B cell (primary cell): ENCODE results near the gene TBC1D2B. TPM values are rescaled to one million over a fixed set of nuclear protein-coding genes. Genes with fewer than 3 reads are reported as not detected.
"Not testable (repeated sequence)": the region's sequence is repeated elsewhere in the genome, so short reads cannot be mapped to it uniquely, and the experiment has no call there.

Source experiments
- ATAC-seq: fragments of 200-7000 bp; cut with Tn5 transposase; one replicate; pipeline ENCODE4 v1.10.0; 2021; ENCODE audit warnings: low read depth, mild to moderate bottlenecking, moderate number of reproducible peaks, moderate library complexity
- CTCF ChIA-PET: fragments of 350-600 bp; sonication (Branson Sonifier 250); formaldehyde crosslinking; loops from one replicate; lab custom pipeline; 2021; ENCODE audit warnings: antibody characterized with exemption, inconsistent platforms; lab: Charles Lee
- POLR2A ChIA-PET: fragments of 350-600 bp; sonication (Branson Sonifier 250); formaldehyde crosslinking; loops from one replicate; lab custom pipeline; 2021; ENCODE audit warnings: antibody characterized with exemption; lab: Charles Lee
- DNase-seq: peaks from one replicate; pipeline ENCODE4 v3.0.0; 2013
- H2AFZ ChIP-seq: 2 replicates; pipeline ENCODE4 v1.6.1; 2012; ENCODE audit warnings: mild to moderate bottlenecking, low read depth, low read length; ENCODE audit not compliant: insufficient read depth, poor library complexity, severe bottlenecking
- H3K27ac ChIP-seq, 2 donors: 1 replicate in 1 of 2; 2 replicates in 1 of 2; pipeline ENCODE4 v1.5.1; 2012 to 2013; ENCODE audit warnings: low read length in 2 of 2, mild to moderate bottlenecking in 2 of 2, moderate library complexity in 1 of 2
- H3K27me3 ChIP-seq, 4 experiments: fragments of 200-600 bp in 1 of 4; sonication (generic) in 1 of 4; replicated peaks in 1 of 4; 1 replicate in 2 of 4; 2 replicates in 2 of 4; pipeline versions ENCODE4 v1.6.1 to v1.7.0; 2013 to 2016; ENCODE audit warnings: low read length in 3 of 4, mild to moderate bottlenecking in 2 of 4, mixed read lengths in 1 of 4, moderate library complexity in 1 of 4; ENCODE audit not compliant: insufficient read depth in 4 of 4, control insufficient read depth in 3 of 4; ENCODE audit errors: control extremely low read depth in 1 of 4
- H3K36me3 ChIP-seq, 2 experiments: replicated peaks in 1 of 2; 1 replicate in 1 of 2; 2 replicates in 1 of 2; pipeline versions ENCODE4 v1.6.1 to v1.7.1; 2013; ENCODE audit warnings: low read length in 1 of 2; ENCODE audit not compliant: insufficient read depth in 2 of 2, control insufficient read depth in 1 of 2; ENCODE audit errors: control extremely low read depth in 1 of 2, extremely low read depth in 1 of 2
- H3K4me1 ChIP-seq, 2 donors: fragments of 200-600 bp in 1 of 2; sonication (generic) in 1 of 2; 1 replicate in 1 of 2; 2 replicates in 1 of 2; pipeline versions ENCODE4 v1.5.1 to v1.6.1; 2013 to 2017; ENCODE audit warnings: low read length in 2 of 2; ENCODE audit not compliant: control insufficient read depth in 2 of 2, insufficient read depth in 2 of 2
- H3K4me2 ChIP-seq: replicated peaks from 2 replicates; pipeline ENCODE3; 2012; ENCODE audit warnings: mild to moderate bottlenecking, low read depth, low read length; ENCODE audit not compliant: poor library complexity, severe bottlenecking
- H3K4me3 ChIP-seq, 5 experiments: fragments of 200-600 bp in 1 of 5; sonication (generic) in 1 of 5; 1 replicate in 3 of 5; 2 replicates in 2 of 5; pipeline versions ENCODE4 v1.5.1 to v1.7.0; 2011 to 2016; ENCODE audit warnings: low read length in 4 of 5, mild to moderate bottlenecking in 4 of 5, low read depth in 2 of 5, control low read depth in 1 of 5, moderate library complexity in 1 of 5; ENCODE audit not compliant: insufficient read depth in 1 of 5; ENCODE audit errors: control extremely low read depth in 1 of 5, extremely low read depth in 1 of 5
- H3K79me2 ChIP-seq: fragments of 200-600 bp; sonication (generic); one replicate; pipeline ENCODE4 v1.6.0; 2016; ENCODE audit warnings: low read length; ENCODE audit not compliant: control insufficient read depth, insufficient read depth
- H3K9ac ChIP-seq: fragments of 200-600 bp; sonication (generic); 2 replicates; pipeline ENCODE4 v1.6.1; 2017; ENCODE audit warnings: mild to moderate bottlenecking, low read length, moderate library complexity
- H3K9me3 ChIP-seq, 3 donors: one replicate each; pipeline versions ENCODE4 v1.6.1 to v1.7.1; 2013; ENCODE audit warnings: low read length in 2 of 3; ENCODE audit not compliant: control insufficient read depth in 2 of 3, insufficient read depth in 1 of 3; ENCODE audit errors: control extremely low read depth in 1 of 3
- H4K20me1 ChIP-seq: 2 replicates; pipeline ENCODE4 v1.6.0; 2012; ENCODE audit warnings: mild to moderate bottlenecking, low read length; ENCODE audit not compliant: insufficient read depth, control insufficient read depth, poor library complexity, severe bottlenecking
- H3K27ac Mint-ChIP-seq: one replicate; pipeline ENCODE4 v1.8.0; 2021; ENCODE audit warnings: mixed read lengths
- H3K27me3 Mint-ChIP-seq: one replicate; pipeline ENCODE4 v1.8.0; 2021; ENCODE audit warnings: mixed read lengths
- H3K4me1 Mint-ChIP-seq: one replicate; pipeline ENCODE4 v1.8.0; 2021; ENCODE audit warnings: mixed read lengths
- H3K4me3 Mint-ChIP-seq: one replicate; pipeline ENCODE4 v1.8.0; 2021; ENCODE audit warnings: mixed read lengths
- H3K9me3 Mint-ChIP-seq: one replicate; pipeline ENCODE4 v1.8.0; 2022; ENCODE audit warnings: mixed read lengths; ENCODE audit not compliant: insufficient read depth
- EZH2 ChIP-seq: IDR thresholded peaks from 2 replicates; pipeline ENCODE4 v1.6.1; 2012; ENCODE audit warnings: borderline replicate concordance, low read depth, mild to moderate bottlenecking, moderate library complexity, low read length; ENCODE audit not compliant: insufficient read depth, poor library complexity, severe bottlenecking
- WGBS: methylation state at CpG from one replicate; pipeline ENCODE4 v1.1.5; 2013; ENCODE audit warnings: missing lambda C conversion rate; ENCODE audit not compliant: insufficient coverage; 5-methylcytosine and 5-hydroxymethylcytosine counted together
- intact Hi-C: fragments of 100-400 bp; cut with micrococcal nuclease; formaldehyde crosslinking; loops from one replicate; pipeline ENCODE4 v1.10.0; 2022
- polyA plus RNA-seq: library from polyadenylated mRNA; depleted of rRNA; stranded (reverse); fragments of >200 nt; gene quantifications from 2 replicates; pipeline ENCODE4 v1.2.3, GENCODE V29; 2012
- total RNA-seq, 2 donors: library from RNA; stranded (reverse); fragments of 120-200 nt in 1 of 2; gene quantifications; 1 replicate in 1 of 2; 2 replicates in 1 of 2; pipeline versions ENCODE4 v1.2.3 to v1.2.4, GENCODE V29; 2013 to 2022
- TF ChIP-seq, protein P1 (sequence below): fragments of 200-600 bp; IDR thresholded peaks from one replicate; pipeline ENCODE4 v1.8.0; 2022; ENCODE audit warnings: antibody characterized with exemption, mild to moderate bottlenecking

TBC1D2B gene
- total and polyA plus RNA-seq, 2 donors (not counting 1 experiment from before 2014, with no cell fraction given): 8.5 to 26.1 TPM

DNA sequence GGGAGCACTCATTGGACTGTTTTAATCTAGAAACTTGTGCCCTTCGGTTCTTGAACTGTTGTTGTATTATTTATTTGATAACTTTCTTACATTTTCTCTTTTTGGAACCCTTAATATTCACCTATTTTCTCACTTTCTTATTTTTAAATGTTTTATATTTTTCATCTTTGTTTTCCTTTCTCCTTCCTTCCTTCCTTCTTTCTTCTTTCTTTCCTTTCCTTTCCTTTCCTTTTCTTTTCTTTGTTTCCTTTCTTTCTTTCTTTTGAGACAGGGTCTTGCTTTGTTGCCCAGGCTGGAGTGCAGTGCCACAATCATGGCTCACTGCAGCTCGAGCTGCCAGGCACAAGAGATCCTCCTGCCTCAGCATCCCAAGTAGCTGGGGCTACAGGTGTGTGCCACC, 108.5 kb downstream of the TBC1D2B start:
- no peak for DNase-seq
- POLR2A ChIA-PET: no interaction called here
- H3K27ac ChIP-seq: no peak overlapping the region
- no peak overlapping the region for H3K4me2 ChIP-seq
- no peak overlapping the region for H3K9ac ChIP-seq
- Mint-ChIP-seq H3K4me1 (peaks cover 4% of the 10 kb centered on the region), H3K4me3 (no peak overlapping the region), H3K27ac (no peak overlapping the region), H3K27me3 (no peaks in the 10 kb centered on the region), H3K9me3 (no peaks in the 10 kb centered on the region)
- H3K79me2 ChIP-seq: no peaks in the 10 kb centered on the region
- no peaks in the 10 kb centered on the region for H3K36me3 ChIP-seq
- H3K27me3 ChIP-seq: no peaks in the 10 kb centered on the region
- no peaks in the 10 kb centered on the region for H4K20me1 ChIP-seq
- CTCF ChIA-PET: interaction anchor here (0.7 to 6.9 kb wide), 8 partner anchors 10 to 271 kb away, joined by 3 to 236 read pairs (median 6); no protein-coding TSS in a partner anchor
- H3K4me3 ChIP-seq: no peak overlapping the region
- no peaks in the 10 kb centered on the region for H3K9me3 ChIP-seq
- no peak for ATAC-seq
- TF ChIP-seq, protein P1, sequence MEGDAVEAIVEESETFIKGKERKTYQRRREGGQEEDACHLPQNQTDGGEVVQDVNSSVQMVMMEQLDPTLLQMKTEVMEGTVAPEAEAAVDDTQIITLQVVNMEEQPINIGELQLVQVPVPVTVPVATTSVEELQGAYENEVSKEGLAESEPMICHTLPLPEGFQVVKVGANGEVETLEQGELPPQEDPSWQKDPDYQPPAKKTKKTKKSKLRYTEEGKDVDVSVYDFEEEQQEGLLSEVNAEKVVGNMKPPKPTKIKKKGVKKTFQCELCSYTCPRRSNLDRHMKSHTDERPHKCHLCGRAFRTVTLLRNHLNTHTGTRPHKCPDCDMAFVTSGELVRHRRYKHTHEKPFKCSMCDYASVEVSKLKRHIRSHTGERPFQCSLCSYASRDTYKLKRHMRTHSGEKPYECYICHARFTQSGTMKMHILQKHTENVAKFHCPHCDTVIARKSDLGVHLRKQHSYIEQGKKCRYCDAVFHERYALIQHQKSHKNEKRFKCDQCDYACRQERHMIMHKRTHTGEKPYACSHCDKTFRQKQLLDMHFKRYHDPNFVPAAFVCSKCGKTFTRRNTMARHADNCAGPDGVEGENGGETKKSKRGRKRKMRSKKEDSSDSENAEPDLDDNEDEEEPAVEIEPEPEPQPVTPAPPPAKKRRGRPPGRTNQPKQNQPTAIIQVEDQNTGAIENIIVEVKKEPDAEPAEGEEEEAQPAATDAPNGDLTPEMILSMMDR: no peak
- no peak for TF ChIP-seq EZH2
- intact Hi-C loops: no loop called here
- no peak overlapping the region for H2AFZ ChIP-seq
- H3K4me1 ChIP-seq: no peaks in the 10 kb centered on the region
- WGBS: no CpG with 5 or more reads among the region's 2 CpGs

DNA sequence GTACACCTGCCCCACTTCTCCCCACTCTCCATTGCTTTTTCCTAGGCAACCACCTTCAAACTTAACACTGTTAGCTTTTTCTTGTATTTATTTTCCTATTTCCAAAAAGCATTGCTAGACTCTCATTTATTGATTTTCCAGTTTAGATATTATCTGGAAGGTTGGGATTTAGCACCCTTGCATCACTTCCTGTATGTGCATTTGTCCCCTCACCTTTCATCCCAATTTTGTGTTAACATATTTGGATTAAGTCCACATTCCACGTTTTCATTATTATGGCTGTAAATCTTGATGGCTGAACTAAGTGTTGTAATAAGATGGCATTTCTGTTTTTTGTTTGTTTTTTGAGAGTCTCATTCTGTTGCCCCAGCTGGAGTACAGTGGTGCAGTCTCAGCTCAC, 109.7 kb downstream of the TBC1D2B start:
- no peak overlapping the region for H3K4me3 ChIP-seq
- POLR2A ChIA-PET: no interaction called here
- no peaks in the 10 kb centered on the region for H3K79me2 ChIP-seq
- Mint-ChIP-seq H3K27me3 (peaks cover 4% of the 10 kb centered on the region), H3K4me1 (peaks cover 4% of the 10 kb centered on the region), H3K9me3 (no peaks in the 10 kb centered on the region), H3K27ac (no peak overlapping the region), H3K4me3 (no peak overlapping the region)
- WGBS: no CpG with 5 or more reads among the region's 1 CpG
- H2AFZ ChIP-seq: no peak overlapping the region
- H3K9ac ChIP-seq: no peak overlapping the region
- intact Hi-C loops: loop anchor here (1.0 kb wide), 3 partner anchors 27 to 228 kb away; no protein-coding TSS in a partner anchor
- ATAC-seq: no peak
- no peaks in the 10 kb centered on the region for H3K9me3 ChIP-seq
- no peak overlapping the region for H3K27ac ChIP-seq
- TF ChIP-seq, protein P1: no peak
- no peak for TF ChIP-seq EZH2
- DNase-seq: no peak
- CTCF ChIA-PET: interaction anchor here (0.7 to 6.9 kb wide), 16 partner anchors 9 to 272 kb away, joined by 3 to 236 read pairs (median 5); no protein-coding TSS in a partner anchor
- H4K20me1 ChIP-seq: no peaks in the 10 kb centered on the region
- no peaks in the 10 kb centered on the region for H3K4me1 ChIP-seq
- no peaks in the 10 kb centered on the region for H3K27me3 ChIP-seq
- H3K36me3 ChIP-seq: no peaks in the 10 kb centered on the region
- H3K4me2 ChIP-seq: no peak overlapping the region

DNA sequence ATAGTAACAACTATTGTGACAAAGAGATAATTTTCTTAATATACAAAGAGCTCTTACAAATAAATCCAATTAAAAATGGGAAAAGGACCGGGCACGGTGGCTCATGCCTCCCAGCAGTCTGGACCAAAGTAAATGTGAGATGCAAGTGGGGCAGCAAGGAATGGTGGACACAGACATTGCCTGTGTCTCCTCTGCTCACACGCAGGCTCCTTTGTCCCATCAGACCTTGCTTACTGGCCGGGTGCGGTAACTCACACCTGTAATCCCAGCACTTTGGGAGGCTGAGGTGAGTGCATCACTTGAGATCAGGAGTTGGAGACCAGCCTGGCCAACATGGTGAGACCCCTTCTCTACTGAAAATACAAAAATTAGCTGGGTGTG, 110.3 kb downstream of the TBC1D2B start:
- H3K4me3 Mint-ChIP-seq, H3K9me3 ChIP-seq, H3K27me3 ChIP-seq, H3K27ac ChIP-seq, H3K4me1 ChIP-seq, DNase-seq, H3K9me3 Mint-ChIP-seq, H3K4me1 Mint-ChIP-seq, H3K9ac ChIP-seq, H3K4me2 ChIP-seq, ATAC-seq, H3K79me2 ChIP-seq, H2AFZ ChIP-seq, H3K4me3 ChIP-seq, POLR2A ChIA-PET, H3K27ac Mint-ChIP-seq, H4K20me1 ChIP-seq, H3K27me3 Mint-ChIP-seq, H3K36me3 ChIP-seq: not testable (repeated sequence)
- WGBS: 93% methylated on average over 2 of the region's 5 CpGs
- CTCF ChIA-PET: interaction anchor here (0.7 to 6.9 kb wide), 18 partner anchors 8 to 277 kb away, joined by 3 to 236 read pairs (median 4); no protein-coding TSS in a partner anchor
- intact Hi-C loops: loop anchor here (1.0 kb wide), 3 partner anchors 27 to 228 kb away; no protein-coding TSS in a partner anchor
